ENCODE data around the gene PAK4. TPM values are rescaled to one million over a fixed set of nuclear protein-coding genes. Genes with fewer than 3 reads are reported as not detected.

Gene PAK4
- total and polyA plus RNA-seq, 8 donors = 4.2 to 80.4 (median 24.4) TPM

GRCh38 chr19:39207293-39207836 lies 81.8 kb downstream of the PAK4 start:
- peaks cover 0 to 20% (median 13%) of the 10 kb centered on the region in 4 donors for H3K4me1 ChIP-seq
- no peak for DNase-seq
- H3K9me3 ChIP-seq = no peaks in the 10 kb centered on the region
- 64 to 81% (median 69%) methylated on average over 6 of the region's 6 CpGs for WGBS, 5 donors
- no peaks in the 10 kb centered on the region for H3K36me3 ChIP-seq
- no peak overlapping the region for H3K4me3 ChIP-seq
- H3K27ac ChIP-seq = no peak overlapping the region
- H3K27me3 ChIP-seq = peaks cover 0 to 36% (median 20%) of the 10 kb centered on the region in 3 donors
- TF ChIP-seq POLR2AphosphoS5 (IDR thresholded peaks at IDR 0.05) (no peak), CTCF (IDR thresholded peaks at IDR 0.05) (no peak), EP300 (IDR thresholded peaks at IDR 0.05) (no peak), POLR2A (IDR thresholded peaks at IDR 0.05) (no peak)
- intact Hi-C loops (cut with DNase I; ENCODE audit: low total_unique reads) = no loop called here

GRCh38 chr19:39208175-39208795 lies 82.7 kb downstream of the PAK4 start:
- H3K9me3 ChIP-seq = no peaks in the 10 kb centered on the region
- intact Hi-C loops (cut with DNase I; ENCODE audit: low total_unique reads) = no loop called here
- H3K27ac ChIP-seq = no peak overlapping the region
- peaks cover 0 to 20% (median 13%) of the 10 kb centered on the region in 4 donors for H3K4me1 ChIP-seq
- TF ChIP-seq EP300 (IDR thresholded peaks at IDR 0.05) = no peak
- no peak for TF ChIP-seq CTCF (IDR thresholded peaks at IDR 0.05)
- TF ChIP-seq POLR2AphosphoS5 (IDR thresholded peaks at IDR 0.05) = no peak
- no peak for TF ChIP-seq POLR2A (IDR thresholded peaks at IDR 0.05)
- no peak overlapping the region for H3K4me3 ChIP-seq
- no peaks in the 10 kb centered on the region for H3K36me3 ChIP-seq
- WGBS, 5 donors = 70 to 83% (median 79%) methylated on average over 8 to 9 of the region's 9 CpGs
- DNase-seq = no peak
- H3K27me3 ChIP-seq = peaks cover 0 to 27% (median 11%) of the 10 kb centered on the region in 3 donors

- intact Hi-C loops (cut with DNase I; ENCODE audit: low total_unique reads) = no loop called here
- Histone ChIP-seq H3K4me3 (no peak overlapping the region), H3K27me3 (peaks cover 0 to 18% (median 2%) of the 10 kb centered on the region in 3 donors), H3K27ac (no peak overlapping the region), H3K4me1 (peaks cover 0 to 13% (median 5%) of the 10 kb centered on the region in 4 donors), H3K36me3 (no peaks in the 10 kb centered on the region), H3K9me3 (no peaks in the 10 kb centered on the region)
- TF ChIP-seq POLR2A (IDR thresholded peaks at IDR 0.05) (no peak), POLR2AphosphoS5 (IDR thresholded peaks at IDR 0.05) (no peak), CTCF (IDR thresholded peaks at IDR 0.05) (no peak), EP300 (IDR thresholded peaks at IDR 0.05) (no peak)
- DNase-seq = no peak
- WGBS, 5 donors = 71 to 81% (median 77%) methylated on average over 7 of the region's 7 CpGs
These were observed 83.6 kb downstream of the PAK4 start for GRCh38 chr19:39209196-39209595.

DNA sequence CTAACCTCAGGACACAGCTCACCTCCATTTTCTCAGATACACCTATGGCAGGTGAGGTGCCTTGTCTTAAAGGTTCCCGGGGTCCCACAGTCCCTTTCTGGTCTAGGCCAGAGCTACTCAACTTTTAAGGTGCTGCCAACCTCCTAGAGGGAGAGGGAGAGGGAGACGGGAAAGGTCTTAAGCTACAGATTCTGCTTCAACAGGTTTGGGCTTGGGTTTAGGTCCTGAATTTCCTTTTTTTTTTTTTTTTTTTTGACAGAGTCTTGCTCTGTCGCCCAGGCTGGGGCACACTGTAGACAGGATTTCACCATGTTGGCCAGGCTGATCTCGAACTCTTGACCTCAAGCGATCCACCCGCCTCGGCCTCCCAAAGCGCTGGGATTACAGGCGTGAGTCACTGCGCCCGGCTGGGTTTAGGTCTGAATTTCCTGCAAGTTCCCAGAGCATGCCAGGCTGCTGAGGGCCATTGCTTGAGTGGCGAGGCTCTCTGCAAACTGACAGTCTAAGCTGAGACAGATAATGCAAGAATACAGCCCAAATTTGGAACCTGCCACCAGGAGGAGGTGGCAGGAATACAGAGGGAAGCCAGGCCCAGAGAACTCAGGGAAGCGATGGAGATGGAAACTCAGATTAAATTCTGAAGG lies 86.3 kb downstream of the PAK4 start:
- Histone ChIP-seq H3K4me3 (no peak overlapping the region), H3K9me3 (peaks cover 0 to 19% (median 10%) of the 10 kb centered on the region in 4 donors), H3K27ac (no peak overlapping the region), H3K36me3 (no peaks in the 10 kb centered on the region), H3K27me3 (peaks cover 0 to 19% (median 0%) of the 10 kb centered on the region in 3 donors), H3K4me1 (no peaks in the 10 kb centered on the region)
- WGBS, 5 donors = 62 to 72% (median 66%) methylated on average over 13 of the region's 13 CpGs
- TF ChIP-seq POLR2AphosphoS5 (IDR thresholded peaks at IDR 0.05) (no peak), POLR2A (IDR thresholded peaks at IDR 0.05) (no peak), EP300 (IDR thresholded peaks at IDR 0.05) (no peak), CTCF (IDR thresholded peaks at IDR 0.05) (no peak)
- intact Hi-C loops (cut with DNase I; ENCODE audit: low total_unique reads) = no loop called here
- DNase-seq = no peak
